ENCODE measurements around the gene NOL4. TPM values are rescaled to one million over a fixed set of nuclear protein-coding genes. Genes with fewer than 3 reads are reported as not detected.

Gene NOL4
- total RNA-seq, 1 experiment from 2014 or later = 0.74 TPM

GRCh38 chr18:34251919-34252318, 27.2 kb upstream of the NOL4 start:
- TF ChIP-seq CTCF (conservative IDR thresholded peaks at IDR 0.05) = no peak
- no peak overlapping the region for H2BK12ac ChIP-seq (ENCODE audit: insufficient read length, low read depth, low read length)
- H3K9me3 Mint-ChIP-seq = peaks cover 17 to 20% of the 10 kb centered on the region in 2 experiments

More at GRCh38 chr18:34251919-34252318, 27.2 kb upstream of the NOL4 start:
- WGBS (ENCODE audit: extremely low coverage, insufficient read length, low lambda C conversion rate) = no CpG with 5 or more reads among the region's 2 CpGs
- no peak overlapping the region for H2AFZ ChIP-seq (ENCODE audit: low read length)
- H3K36me3 Mint-ChIP-seq (ENCODE audit: insufficient read depth in 1 of 3, low read depth in 3 of 3) = peaks cover 5 to 23% (median 12%) of the 10 kb centered on the region in 3 experiments; a peak in 6 of 7 replicates
- H4K91ac ChIP-seq (ENCODE audit: insufficient read length, low read depth, low read length) = no peak overlapping the region
- no peak overlapping the region for H3K9ac ChIP-seq (ENCODE audit: extremely low read depth, insufficient read length, low read length)
- H2BK120ac ChIP-seq (ENCODE audit: low read depth, low read length, poor library complexity, severe bottlenecking) = no peak overlapping the region
- H3K23me2 ChIP-seq (ENCODE audit: insufficient read length, low read depth, low read length, poor library complexity, severe bottlenecking) = no peaks in the 10 kb centered on the region
- H2BK15ac ChIP-seq (ENCODE audit: low read depth, low read length) = no peak overlapping the region
- H3K4ac ChIP-seq (ENCODE audit: low read depth, low read length) = no peak overlapping the region
- peaks cover 0 to 5% of the 10 kb centered on the region in 2 experiments; a peak in 1 of 4 replicates for H3K4me1 Mint-ChIP-seq
- no peaks in the 10 kb centered on the region for H4K20me1 ChIP-seq (ENCODE audit: control insufficient read depth, insufficient read depth, insufficient read length)
- H3K18ac ChIP-seq (ENCODE audit: insufficient read length, low read depth, low read length) = no peak overlapping the region
- H2BK20ac ChIP-seq (ENCODE audit: low read depth, low read length, poor library complexity, severe bottlenecking) = no peak overlapping the region
- no peak overlapping the region for H3K4me2 ChIP-seq (ENCODE audit: insufficient read depth, insufficient read length, low read length)
- H3K56ac ChIP-seq (ENCODE audit: insufficient read length, low read depth, low read length) = no peak overlapping the region
- H3T11ph ChIP-seq (ENCODE audit: low read length) = no peak overlapping the region
- no peak overlapping the region for H3K4me3 Mint-ChIP-seq
- H3K4me1 ChIP-seq (ENCODE audit: insufficient read depth, low read length) = no peaks in the 10 kb centered on the region
- H3K27ac ChIP-seq (ENCODE audit: insufficient read length, low read depth, low read length) = no peak overlapping the region
- H4K8ac ChIP-seq (replicated peaks; ENCODE audit: insufficient read length, low read depth, low read length) = no peak overlapping the region
- H3K27ac Mint-ChIP-seq = no peak overlapping the region
- no peaks in the 10 kb centered on the region; the same call in 1 of the 2 replicates for H3K27me3 Mint-ChIP-seq (ENCODE audit: low read depth)
- no peaks in the 10 kb centered on the region for H3K79me2 ChIP-seq (ENCODE audit: insufficient read depth, low read length)
- no peaks in the 10 kb centered on the region for H3K9me3 ChIP-seq (ENCODE audit: control insufficient read depth, low read depth, low read length)
- no peak overlapping the region for H2BK5ac ChIP-seq (ENCODE audit: insufficient read length, low read length)
- no peak overlapping the region for H3K23ac ChIP-seq (ENCODE audit: insufficient read length, low read depth, low read length)
- no peaks in the 10 kb centered on the region for H3K27me3 ChIP-seq (ENCODE audit: insufficient read depth, low read length)
- no peak for DNase-seq
- H3K14ac ChIP-seq (ENCODE audit: insufficient read depth, low read length) = no peak overlapping the region
- no peak overlapping the region for H4K5ac ChIP-seq (ENCODE audit: insufficient read length, low read depth, low read length)
- no peaks in the 10 kb centered on the region for H3K79me1 ChIP-seq (ENCODE audit: insufficient read depth, low read depth, low read length, poor library complexity, severe bottlenecking)
- H2AK5ac ChIP-seq (ENCODE audit: insufficient read length, low read length) = no peak overlapping the region
